ENCODE results near the gene TSPOAP1. TPM values are rescaled to one million over a fixed set of nuclear protein-coding genes. Genes with fewer than 3 reads are reported as not detected.

TSPOAP1 gene
- total and polyA plus RNA-seq, 10 of the 15 experiments (the other 5 are each of a cell fraction or from before 2014, with no cell fraction given): 0.58 to 16.4 (median 4.2) TPM; not detected in 1

DNA sequence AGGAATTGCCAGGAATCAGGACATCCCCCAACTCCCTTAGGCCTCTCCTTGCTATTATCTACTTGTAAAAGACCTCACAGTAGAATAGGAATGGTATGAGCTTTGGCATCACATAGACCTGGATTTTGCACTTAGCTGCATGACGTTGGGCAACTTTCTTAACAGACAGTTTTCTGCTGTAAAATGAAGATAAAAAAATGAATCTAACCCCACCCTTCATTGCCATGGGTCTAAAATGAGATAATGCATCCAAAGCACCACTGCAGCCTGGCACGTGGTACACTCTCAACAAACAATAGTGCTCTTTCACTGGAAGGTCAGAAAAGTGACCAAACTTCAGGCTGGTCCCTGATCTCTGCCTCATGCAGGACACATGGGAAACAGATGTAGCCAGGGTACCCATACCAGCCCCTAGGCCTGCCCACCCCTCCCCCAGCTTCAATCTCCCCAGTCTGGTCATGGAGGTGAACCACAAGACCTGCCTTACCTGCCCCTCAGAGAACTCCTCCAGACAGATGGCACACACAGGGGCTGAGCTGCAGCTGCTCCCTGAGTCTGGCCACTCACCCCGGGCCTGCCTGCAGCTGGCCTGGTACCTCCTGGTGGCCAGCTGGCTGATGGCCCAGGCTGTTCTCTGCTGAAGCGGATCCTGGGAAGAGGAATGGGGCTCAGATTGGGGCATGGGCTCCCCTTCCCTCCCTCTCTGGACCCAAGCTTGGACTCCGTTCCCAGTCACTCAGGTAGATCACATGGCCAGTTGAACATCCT is 31.9 kb upstream of the TSPOAP1 start:
- Histone ChIP-seq H3K9me3 (replicated peaks; ENCODE audit: control insufficient read depth, insufficient read depth, low read length) (no peaks in the 10 kb centered on the region), H3K79me2 (ENCODE audit: control insufficient read depth, insufficient read depth, low read length) (no peaks in the 10 kb centered on the region), H3K4me1 (ENCODE audit: control insufficient read depth, insufficient read depth, low read length) (no peaks in the 10 kb centered on the region), H2AFZ (ENCODE audit: control insufficient read depth, low read depth, low read length) (no peak overlapping the region), H4K20me1 (ENCODE audit: control insufficient read depth, insufficient read depth) (no peaks in the 10 kb centered on the region), H3K4me2 (ENCODE audit: control insufficient read depth, insufficient read depth) (no peak overlapping the region), H3K27me3 (replicated peaks in 1 of 2; ENCODE audit: control insufficient read depth in 2 of 2, insufficient read depth in 2 of 2, low read length in 1 of 2) (no peaks in the 10 kb centered on the region), H3K9ac (ENCODE audit: control insufficient read depth, insufficient read depth, low read length) (no peak overlapping the region), H3K27ac (ENCODE audit: control insufficient read depth, insufficient read depth) (no peak overlapping the region), H3K4me3 (no peak overlapping the region), H3K36me3 (ENCODE audit: control insufficient read depth in 2 of 2, insufficient read depth in 2 of 2, low read length in 1 of 2) (peaks cover 0 to 29% of the 10 kb centered on the region in 2 experiments; a peak in 3 of 4 replicates)
- FAIRE-seq: no peak
- TF ChIP-seq CHD2 (IDR thresholded peaks at IDR 0.05; ENCODE audit: borderline replicate concordance, low read depth, low read length) (no peak), CUX1 (IDR thresholded peaks at IDR 0.05; ENCODE audit: insufficient replicate concordance, low read depth, low read length) (no peak), CHD1 (IDR thresholded peaks at IDR 0.05; ENCODE audit: low read depth, low read length) (no peak), ZNF592 (IDR thresholded peaks at IDR 0.05) (no peak), EGR1 (IDR thresholded peaks at IDR 0.05; ENCODE audit: borderline replicate concordance in 1 of 2, low read depth in 2 of 2, low read length in 2 of 2) (no peak), KDM1A (IDR thresholded peaks at IDR 0.05; ENCODE audit: borderline replicate concordance) (no peak), BACH1 (IDR thresholded peaks at IDR 0.05; ENCODE audit: borderline replicate concordance) (no peak), HDAC6 (IDR thresholded peaks at IDR 0.05; ENCODE audit: unreplicated experiment) (no peak)
- ChIA-PET RAD21 (ENCODE audit: unreplicated experiment) (interaction anchor here (0.9 to 1.2 kb wide), 2 partner anchors 43 to 57 kb away, joined by 3 read pairs; partner anchors contain the start of gene RNF43), SMC1A (ENCODE audit: uncharacterized antibody, unreplicated experiment) (interaction anchor here (1.1 to 1.8 kb wide), 6 partner anchors 22 to 57 kb away, joined by 3 to 7 read pairs (median 5); partner anchors contain the start of gene RNF43), POLR2A (interaction anchor here (0.9 kb wide), 1 partner anchor 353 kb away, joined by 3 read pairs; no protein-coding TSS in a partner anchor), CTCF (interaction anchor here (1.0 to 2.6 kb wide), 3 partner anchors 14 to 57 kb away, joined by 3 to 6 read pairs (median 5); partner anchors contain the start of gene RNF43)
- no peak for DNase-seq (ENCODE audit: low read depth, low spot score)
- no TSS peak for BruUV-seq (replicated peaks)
- intact Hi-C loops (cut with micrococcal nuclease; ENCODE audit: unreplicated experiment): no loop called here
- 54% methylated on average over 4 of the region's 5 CpGs for WGBS (ENCODE audit: insufficient coverage, insufficient replicate concordance, low lambda C conversion rate, missing lambda C conversion rate)
- in situ Hi-C loops (cut with MboI): no loop called here
- ATAC-seq: no peak

Data from GM12878 (cell line).